Germinal center (tissue), 1 donor: ENCODE measurements around the gene TDRD7.

Source experiments
- DNase-seq: peaks from one replicate; pipeline ENCODE4 v3.0.0; 2012; ENCODE audit warnings: mixed read lengths, low spot score

TDRD7 gene, protein sequence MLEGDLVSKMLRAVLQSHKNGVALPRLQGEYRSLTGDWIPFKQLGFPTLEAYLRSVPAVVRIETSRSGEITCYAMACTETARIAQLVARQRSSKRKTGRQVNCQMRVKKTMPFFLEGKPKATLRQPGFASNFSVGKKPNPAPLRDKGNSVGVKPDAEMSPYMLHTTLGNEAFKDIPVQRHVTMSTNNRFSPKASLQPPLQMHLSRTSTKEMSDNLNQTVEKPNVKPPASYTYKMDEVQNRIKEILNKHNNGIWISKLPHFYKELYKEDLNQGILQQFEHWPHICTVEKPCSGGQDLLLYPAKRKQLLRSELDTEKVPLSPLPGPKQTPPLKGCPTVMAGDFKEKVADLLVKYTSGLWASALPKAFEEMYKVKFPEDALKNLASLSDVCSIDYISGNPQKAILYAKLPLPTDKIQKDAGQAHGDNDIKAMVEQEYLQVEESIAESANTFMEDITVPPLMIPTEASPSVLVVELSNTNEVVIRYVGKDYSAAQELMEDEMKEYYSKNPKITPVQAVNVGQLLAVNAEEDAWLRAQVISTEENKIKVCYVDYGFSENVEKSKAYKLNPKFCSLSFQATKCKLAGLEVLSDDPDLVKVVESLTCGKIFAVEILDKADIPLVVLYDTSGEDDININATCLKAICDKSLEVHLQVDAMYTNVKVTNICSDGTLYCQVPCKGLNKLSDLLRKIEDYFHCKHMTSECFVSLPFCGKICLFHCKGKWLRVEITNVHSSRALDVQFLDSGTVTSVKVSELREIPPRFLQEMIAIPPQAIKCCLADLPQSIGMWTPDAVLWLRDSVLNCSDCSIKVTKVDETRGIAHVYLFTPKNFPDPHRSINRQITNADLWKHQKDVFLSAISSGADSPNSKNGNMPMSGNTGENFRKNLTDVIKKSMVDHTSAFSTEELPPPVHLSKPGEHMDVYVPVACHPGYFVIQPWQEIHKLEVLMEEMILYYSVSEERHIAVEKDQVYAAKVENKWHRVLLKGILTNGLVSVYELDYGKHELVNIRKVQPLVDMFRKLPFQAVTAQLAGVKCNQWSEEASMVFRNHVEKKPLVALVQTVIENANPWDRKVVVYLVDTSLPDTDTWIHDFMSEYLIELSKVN

GRCh38 chr9:97411789-97412625, at the start of gene TDRD7:
TSS of gene TDRD7 (plus strand) at chr9:97412096. CDS start at chr9:97428466, 16,370 bp downstream.
- peak; percentile 96 for DNase-seq

DNA sequence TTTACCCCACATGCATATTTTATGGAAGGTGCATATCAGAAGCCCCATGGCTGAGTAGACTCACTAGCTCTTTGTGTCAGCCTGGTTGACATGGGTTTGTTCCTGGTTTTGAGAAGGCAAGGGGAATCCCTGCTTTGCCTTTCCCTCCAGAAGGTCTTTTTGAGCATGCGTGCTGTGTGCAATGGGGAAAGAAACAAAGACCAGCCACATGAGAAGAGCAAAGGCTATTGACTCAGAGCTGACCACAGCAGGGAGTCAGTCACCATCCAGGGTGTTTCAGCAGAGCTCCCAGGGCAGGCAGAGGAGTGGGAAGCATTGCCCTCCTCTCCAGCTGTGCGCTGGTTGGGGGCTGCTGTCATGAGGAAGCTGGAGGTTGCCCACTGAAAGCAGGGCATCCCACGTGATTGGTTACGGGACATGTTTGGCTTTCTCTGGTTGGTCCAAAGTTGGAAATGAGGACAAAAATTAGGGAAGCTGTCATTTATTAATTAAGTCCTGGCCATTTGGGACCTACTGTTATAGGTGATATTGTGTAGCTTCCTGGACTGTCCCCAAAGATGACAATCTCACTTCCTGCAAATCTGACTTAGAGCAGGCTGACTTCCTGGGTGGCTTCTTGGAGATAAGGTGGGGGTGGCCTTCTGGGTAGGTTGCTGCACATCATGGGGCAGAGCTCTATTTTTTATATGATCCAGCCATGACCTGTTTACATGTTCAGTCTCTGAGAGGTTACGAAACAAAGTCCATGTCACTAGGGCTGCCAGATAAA, 48.9 kb upstream of the TDRD7 start:
- no peak for DNase-seq

GRCh38 chr9:97363661-97364299, 48.1 kb upstream of the TDRD7 start:
- no peak for DNase-seq

DNA sequence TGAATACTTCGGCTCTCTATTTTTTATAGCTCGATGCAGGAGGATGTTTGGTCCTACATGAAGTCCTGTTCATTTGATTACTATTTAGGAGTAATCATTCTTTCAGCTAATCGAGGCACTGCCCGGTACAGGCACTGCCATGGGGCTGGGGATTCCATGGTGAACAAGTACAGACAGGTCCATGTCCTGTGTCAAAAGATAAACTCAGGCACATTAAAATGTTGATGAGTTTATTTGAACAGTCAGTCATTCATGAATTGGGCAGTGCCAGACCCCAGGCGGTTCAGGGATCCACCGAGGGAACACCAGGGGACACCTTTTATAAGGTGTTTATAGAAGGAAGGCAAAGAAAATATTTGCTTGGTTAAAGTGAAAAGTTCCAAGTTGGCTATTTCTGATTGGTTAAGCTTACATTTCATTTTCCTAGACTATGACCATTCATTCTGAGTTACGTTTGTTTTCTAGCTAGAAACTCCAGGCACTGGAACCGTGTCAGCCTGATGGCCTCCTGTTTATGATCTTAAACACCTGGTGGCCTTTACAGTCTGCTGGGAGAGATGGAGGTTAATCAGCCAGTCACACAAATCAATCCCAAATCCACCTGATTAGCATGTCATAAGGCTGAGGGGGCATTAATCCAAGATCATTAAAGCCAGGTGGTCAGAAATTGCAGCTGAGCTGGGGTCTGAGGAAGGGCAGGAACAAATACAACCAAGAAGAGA, 47.0 kb upstream of the TDRD7 start:
- no peak for DNase-seq

GRCh38 chr9:97365634-97366033, 46.3 kb upstream of the TDRD7 start:
- no peak for DNase-seq

DNA sequence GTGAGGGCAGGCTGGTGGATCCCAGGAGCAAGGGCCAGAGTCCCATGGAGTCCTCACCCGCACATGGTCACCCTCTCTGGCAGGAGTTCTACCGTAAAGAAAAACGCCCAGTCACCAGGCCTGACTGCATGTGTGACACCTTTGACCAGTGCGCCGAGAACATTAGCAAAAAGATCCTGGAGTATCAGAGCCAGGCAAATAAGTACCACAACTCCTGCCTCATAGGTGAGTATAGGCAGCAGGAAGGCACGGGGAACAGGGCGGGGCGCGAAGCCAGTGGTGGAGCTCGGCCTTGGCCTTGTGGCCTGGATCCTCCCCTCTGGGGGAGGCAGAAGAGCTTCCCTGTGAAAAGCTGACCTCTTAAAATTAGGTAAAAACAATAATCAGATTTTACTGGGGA, 45.4 kb upstream of the TDRD7 start:
- no peak for DNase-seq

GRCh38 chr9:97366889-97367288, 45.0 kb upstream of the TDRD7 start:
- DNase-seq = no peak

- DNase-seq = no peak
Measured at GRCh38 chr9:97367729-97368128, 44.2 kb upstream of the TDRD7 start.

DNA sequence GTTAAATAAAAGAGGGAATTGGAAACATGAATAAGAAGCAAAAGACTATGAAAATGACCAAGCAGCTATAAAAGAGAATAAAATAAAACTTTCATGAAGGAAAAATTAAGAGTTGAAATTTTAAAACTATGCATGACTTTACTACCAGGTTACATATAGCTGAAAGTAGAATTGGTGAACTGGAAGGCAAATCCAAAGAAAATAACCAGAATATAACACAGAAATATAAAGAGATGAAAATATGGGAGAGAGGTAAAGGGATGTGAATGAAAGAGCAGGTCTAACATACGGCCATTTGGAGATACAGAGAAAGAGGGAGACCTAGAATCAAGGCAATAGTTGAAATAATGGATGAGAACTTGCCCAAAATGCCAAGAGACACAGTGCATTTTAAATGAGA, 42.9 kb upstream of the TDRD7 start:
- DNase-seq = no peak

- no peak for DNase-seq
Measured at GRCh38 chr9:97372580-97372979, 39.3 kb upstream of the TDRD7 start.

DNA sequence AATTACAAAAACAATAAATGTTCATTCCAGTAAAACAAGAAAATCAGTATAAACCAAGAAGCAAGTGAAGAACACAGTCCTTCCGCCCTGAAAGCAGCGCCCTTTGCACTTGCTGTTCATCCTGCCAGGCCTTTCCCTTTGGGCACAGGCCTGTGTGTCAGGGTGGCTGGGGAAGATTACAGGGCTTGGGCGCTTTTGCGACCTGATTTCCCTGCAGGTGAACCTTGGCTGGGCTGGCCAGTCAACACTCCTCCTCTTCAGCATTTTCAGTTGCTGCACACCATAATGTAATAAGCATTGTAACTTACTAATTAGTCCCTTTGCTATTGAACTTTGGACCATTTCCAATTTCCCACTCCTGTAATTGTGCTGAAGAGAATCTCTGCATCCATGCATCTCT, 38.6 kb upstream of the TDRD7 start:
- no peak for DNase-seq

DNA sequence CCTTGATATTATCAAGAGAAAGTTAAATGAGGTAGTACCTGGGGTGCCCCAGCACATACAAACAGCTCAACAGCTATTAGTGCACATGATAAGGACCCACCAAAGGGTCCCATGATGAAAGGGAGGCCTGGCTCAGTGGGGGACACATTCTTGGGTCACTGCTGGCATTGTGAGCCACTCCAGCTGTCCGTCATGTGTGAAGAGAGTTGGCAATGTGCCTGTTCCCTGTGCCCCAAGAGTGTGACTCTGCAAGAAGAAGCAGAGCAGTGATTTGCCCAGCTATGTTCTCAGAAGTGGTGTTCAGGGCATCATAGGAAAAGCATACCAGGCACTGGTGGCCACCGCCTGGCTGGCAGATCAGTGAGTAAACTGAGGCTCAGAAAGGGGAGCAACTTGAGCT, 37.1 kb upstream of the TDRD7 start:
- DNase-seq = no peak

DNA sequence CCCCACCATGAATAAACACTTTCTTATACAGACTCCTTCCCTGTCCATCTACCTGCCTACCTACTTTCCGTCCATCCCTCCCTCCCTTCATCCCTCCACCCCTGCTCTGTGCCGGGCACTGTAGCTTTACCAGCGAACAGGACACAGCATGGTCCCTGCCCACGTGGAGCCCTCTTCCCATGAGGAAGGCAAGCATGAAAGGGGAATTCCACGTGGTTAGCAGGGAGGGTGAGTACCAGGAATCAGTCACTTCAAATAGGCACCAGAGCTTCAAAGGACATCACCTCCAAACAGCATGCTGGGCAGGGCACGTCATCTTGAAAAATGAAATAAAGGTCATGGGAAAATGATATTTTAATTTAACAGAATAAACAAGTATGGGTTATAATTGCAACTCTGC, 35.0 kb upstream of the TDRD7 start:
- no peak for DNase-seq

- no peak for DNase-seq
Measured at GRCh38 chr9:97382099-97382718, 29.7 kb upstream of the TDRD7 start.

GRCh38 chr9:97384406-97385262, 27.3 kb upstream of the TDRD7 start:
- DNase-seq = no peak

DNA sequence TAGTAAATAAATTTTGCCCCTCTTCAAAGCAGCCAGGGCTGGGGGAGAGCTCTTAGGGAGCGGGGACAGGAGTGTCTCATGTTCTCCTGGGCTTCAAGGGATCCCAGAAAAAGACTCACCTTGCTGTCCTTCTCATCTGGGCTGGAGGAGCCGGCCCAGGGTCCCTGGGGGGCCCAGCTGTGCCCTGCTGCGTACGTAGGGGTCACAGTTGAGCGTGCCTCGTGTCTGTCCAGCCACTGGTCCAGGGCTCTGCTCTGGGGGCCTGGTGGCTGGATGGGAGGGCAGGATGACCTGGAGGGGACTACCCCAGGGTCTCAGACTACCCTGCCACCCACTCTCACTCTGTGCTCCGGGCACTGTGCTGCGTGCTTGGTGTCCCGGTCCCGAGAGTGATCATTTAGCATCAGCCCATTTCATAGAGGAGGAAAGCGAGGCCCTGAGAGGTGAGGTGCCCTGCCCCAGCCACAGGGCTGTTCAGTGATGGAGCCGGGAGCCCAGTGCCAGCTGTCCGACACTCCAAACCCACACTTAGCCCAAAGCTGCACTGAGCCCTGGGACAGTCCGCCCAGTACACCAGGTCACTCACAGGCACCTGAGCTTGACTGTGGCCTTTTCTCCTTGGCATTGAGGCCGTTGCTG, 26.2 kb upstream of the TDRD7 start:
- DNase-seq = no peak

GRCh38 chr9:97386265-97386633, 25.6 kb upstream of the TDRD7 start:
- no peak for DNase-seq
